Activated T-helper 17 cell treated with anti-CD3 and anti-CD28 coated beads, Interleukin-2, amount 50 U/mL, for 72 hours (primary cell): Measurements from ENCODE around the gene DONSON. TPM values are rescaled to one million over a fixed set of nuclear protein-coding genes. Genes with fewer than 3 reads are reported as not detected.
"Not testable (repeated sequence)": the region's sequence is repeated elsewhere in the genome, so short reads cannot be mapped to it uniquely, and the experiment has no call there.

Experiments
- ATAC-seq: fragments of 150-1000 bp; cut with Tn5 transposase; replicated peaks from 2 replicates; pipeline ENCODE4 v1.10.0; 2021; ENCODE audit warnings: mild to moderate bottlenecking, moderate library complexity
- H3K27ac Mint-ChIP-seq: one replicate; pipeline ENCODE4 v1.8.0; 2022; ENCODE audit warnings: mixed read lengths
- H3K27me3 Mint-ChIP-seq: one replicate; pipeline ENCODE4 v1.8.0; 2022; ENCODE audit warnings: mixed read lengths
- H3K36me3 Mint-ChIP-seq: one replicate; pipeline ENCODE4 v1.8.0; 2022; ENCODE audit warnings: low read depth, mild to moderate bottlenecking, mixed read lengths
- H3K4me1 Mint-ChIP-seq: one replicate; pipeline ENCODE4 v1.8.0; 2022; ENCODE audit warnings: mixed read lengths
- H3K4me3 Mint-ChIP-seq: one replicate; pipeline ENCODE4 v1.8.0; 2022; ENCODE audit warnings: mild to moderate bottlenecking, mixed read lengths
- H3K9me3 Mint-ChIP-seq: one replicate; pipeline ENCODE4 v1.8.0; 2022; ENCODE audit warnings: mixed read lengths
- total RNA-seq, 2 donors: library from RNA; stranded (reverse); gene quantifications; one replicate each; pipeline ENCODE4 v1.2.3, GENCODE V29; 2022

DONSON gene
- total RNA-seq, 2 donors from 2014 or later, result 39.8 to 43.0 TPM

GRCh38 chr21:33578214-33578613 is 10.3 kb downstream of the DONSON start:
- no peaks in the 10 kb centered on the region for H3K27me3 Mint-ChIP-seq
- H3K9me3 Mint-ChIP-seq, result no peaks in the 10 kb centered on the region
- peaks cover 5% of the 10 kb centered on the region for H3K4me1 Mint-ChIP-seq
- H3K4me3 Mint-ChIP-seq, result no peak overlapping the region
- ATAC-seq, result no peak
- no peak overlapping the region for H3K27ac Mint-ChIP-seq
- peaks cover 95% of the 10 kb centered on the region for H3K36me3 Mint-ChIP-seq

DNA sequence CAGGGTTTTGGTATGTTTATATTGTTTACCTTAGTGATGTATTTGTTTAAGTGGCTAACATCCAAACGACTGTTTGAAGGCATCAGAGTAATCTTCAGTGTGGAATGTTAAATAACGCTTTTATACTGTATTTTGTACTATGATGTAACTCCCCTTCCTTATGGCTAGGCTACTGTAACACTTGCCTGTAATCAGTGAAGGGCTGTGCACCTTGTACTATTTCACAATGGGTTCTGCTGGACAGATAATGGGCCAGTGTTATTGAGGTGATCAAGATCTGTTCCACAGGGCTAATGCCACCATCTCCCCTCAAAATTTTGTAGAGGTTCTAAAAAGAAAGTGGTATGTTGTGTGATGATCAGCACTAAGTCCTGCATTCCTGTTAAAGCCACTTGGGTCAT is 11.7 kb downstream of the DONSON start:
- peak overlapping the region; percentile 22 for H3K27ac Mint-ChIP-seq

GRCh38 chr21:33572350-33572749 is 16.1 kb downstream of the DONSON start:
- Mint-ChIP-seq H3K4me3 (no peak overlapping the region), H3K27ac (peak overlapping the region; percentile 33), H3K9me3 (no peaks in the 10 kb centered on the region), H3K4me1 (peaks cover 6% of the 10 kb centered on the region), H3K27me3 (no peaks in the 10 kb centered on the region), H3K36me3 (peaks cover 95% of the 10 kb centered on the region)
- ATAC-seq, result peak; percentile 16

More for the DNA sequence above, 11.7 kb downstream of the DONSON start:
- H3K27me3 Mint-ChIP-seq, H3K4me1 Mint-ChIP-seq, ATAC-seq, H3K9me3 Mint-ChIP-seq, H3K4me3 Mint-ChIP-seq: not testable (repeated sequence)
- H3K36me3 Mint-ChIP-seq, result peaks cover 98% of the 10 kb centered on the region

GRCh38 chr21:33569991-33570390 is 18.5 kb downstream of the DONSON start:
- Mint-ChIP-seq H3K4me3 (no peak overlapping the region), H3K27ac (peak overlapping the region; percentile 51), H3K9me3 (no peaks in the 10 kb centered on the region), H3K4me1 (peaks cover 6% of the 10 kb centered on the region), H3K27me3 (no peaks in the 10 kb centered on the region), H3K36me3 (peaks cover 90% of the 10 kb centered on the region)
- no peak for ATAC-seq

DNA sequence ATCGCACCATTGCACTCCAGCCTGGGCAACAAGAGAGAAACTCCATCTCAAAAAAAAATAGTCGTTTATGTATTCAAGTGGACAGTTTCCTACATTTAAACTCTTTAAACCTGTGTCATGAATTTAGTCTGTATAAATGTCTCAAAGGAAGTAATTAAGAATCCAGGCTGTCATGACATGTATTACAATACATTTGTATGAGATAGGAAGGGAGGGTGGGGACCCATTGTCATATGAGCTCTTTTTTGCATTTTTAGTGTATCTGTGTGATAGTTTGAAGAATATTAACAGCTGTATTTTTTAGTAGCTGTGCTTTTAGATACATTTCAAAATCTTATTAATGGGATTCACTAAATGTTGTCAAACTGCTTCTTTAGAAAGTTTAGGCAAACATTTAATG is 20.0 kb downstream of the DONSON start:
- peak overlapping the region; percentile 22 for H3K27ac Mint-ChIP-seq
- H3K4me3 Mint-ChIP-seq, result no peak overlapping the region
- ATAC-seq, result no peak
- H3K4me1 Mint-ChIP-seq, result peaks cover 6% of the 10 kb centered on the region
- no peaks in the 10 kb centered on the region for H3K27me3 Mint-ChIP-seq
- peaks cover 90% of the 10 kb centered on the region for H3K36me3 Mint-ChIP-seq
- H3K9me3 Mint-ChIP-seq, result no peaks in the 10 kb centered on the region

DNA sequence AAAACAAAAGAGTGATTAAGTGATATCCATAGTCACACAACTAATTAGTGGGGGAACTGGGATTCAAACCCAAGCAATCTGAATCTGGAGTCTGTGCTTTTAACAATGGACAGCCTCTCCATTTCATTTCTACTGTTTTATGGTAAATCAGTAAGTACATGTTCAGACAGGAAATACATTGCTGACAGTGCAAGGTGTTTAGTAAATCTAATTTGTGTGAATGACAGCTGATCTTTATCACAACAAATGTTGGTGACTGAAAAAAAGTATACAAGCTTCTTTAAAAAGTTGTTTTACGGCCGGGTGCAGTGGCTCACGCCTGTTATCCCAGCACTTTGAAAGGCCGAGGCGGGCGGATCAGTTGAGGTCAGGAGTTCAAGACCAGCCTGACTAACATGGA is 20.6 kb downstream of the DONSON start:
- Mint-ChIP-seq H3K4me1 (peaks cover 6% of the 10 kb centered on the region), H3K4me3 (no peak overlapping the region), H3K27ac (peak overlapping the region; percentile 22), H3K9me3 (no peaks in the 10 kb centered on the region), H3K36me3 (peaks cover 90% of the 10 kb centered on the region), H3K27me3 (no peaks in the 10 kb centered on the region)
- ATAC-seq, result no peak

GRCh38 chr21:33566514-33566913 is 22.0 kb downstream of the DONSON start:
- H3K9me3 Mint-ChIP-seq, result no peaks in the 10 kb centered on the region
- peak; percentile 94 for ATAC-seq
- no peaks in the 10 kb centered on the region for H3K27me3 Mint-ChIP-seq
- peaks cover 7% of the 10 kb centered on the region for H3K4me1 Mint-ChIP-seq
- H3K4me3 Mint-ChIP-seq, result no peak overlapping the region
- peak overlapping the region; percentile 41 for H3K27ac Mint-ChIP-seq
- H3K36me3 Mint-ChIP-seq, result peaks cover 88% of the 10 kb centered on the region

DNA sequence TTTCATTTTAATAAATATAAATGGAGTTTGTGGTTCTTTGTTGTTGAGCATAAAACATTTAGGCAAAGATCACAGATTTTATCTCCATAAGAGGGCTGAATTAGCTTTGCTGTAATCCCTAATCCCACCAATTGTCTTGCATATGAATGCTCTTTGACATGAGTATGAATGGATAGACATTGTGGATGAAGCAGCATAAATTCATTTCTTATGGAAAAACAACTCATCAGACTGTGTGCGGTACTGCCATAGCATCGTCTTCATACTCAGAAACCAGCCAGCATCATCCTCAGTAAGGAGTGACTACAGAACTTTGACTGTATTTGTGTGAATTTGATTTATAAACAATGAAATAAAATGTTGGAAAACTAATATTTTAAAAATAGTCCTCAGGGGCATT is 26.1 kb downstream of the DONSON start:
- Mint-ChIP-seq H3K4me1 (peaks cover 15% of the 10 kb centered on the region), H3K36me3 (peaks cover 93% of the 10 kb centered on the region), H3K4me3 (no peak overlapping the region), H3K27me3 (no peaks in the 10 kb centered on the region), H3K27ac (no peak overlapping the region), H3K9me3 (no peaks in the 10 kb centered on the region)
- no peak for ATAC-seq

DNA sequence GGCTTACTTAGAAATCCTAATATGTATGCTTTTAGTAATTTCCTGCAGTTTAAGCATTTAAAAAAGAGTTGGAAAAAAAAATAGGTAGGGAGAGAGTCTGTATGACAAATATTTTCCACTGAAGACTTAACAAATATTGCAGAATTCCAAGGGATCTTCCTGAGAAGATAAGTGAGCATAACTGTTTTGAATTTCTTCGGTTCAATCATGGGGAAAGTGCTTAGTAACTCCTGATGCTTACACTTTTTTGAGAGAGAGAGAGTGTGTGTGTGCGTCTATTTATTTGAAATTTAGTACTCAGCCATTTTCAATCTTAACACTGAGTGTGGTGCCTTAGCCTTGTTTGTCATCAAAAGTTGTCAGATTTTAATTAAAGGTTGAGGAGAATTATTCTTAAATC is 27.1 kb downstream of the DONSON start:
- no peak for ATAC-seq
- Mint-ChIP-seq H3K36me3 (peaks cover 93% of the 10 kb centered on the region), H3K9me3 (no peaks in the 10 kb centered on the region), H3K4me3 (no peak overlapping the region), H3K27me3 (no peaks in the 10 kb centered on the region), H3K4me1 (peaks cover 24% of the 10 kb centered on the region), H3K27ac (peak overlapping the region; percentile 56)

- no peak for ATAC-seq
- H3K4me1 Mint-ChIP-seq, result peaks cover 28% of the 10 kb centered on the region
- peaks cover 94% of the 10 kb centered on the region for H3K36me3 Mint-ChIP-seq
- no peaks in the 10 kb centered on the region for H3K9me3 Mint-ChIP-seq
- no peaks in the 10 kb centered on the region for H3K27me3 Mint-ChIP-seq
- no peak overlapping the region for H3K4me3 Mint-ChIP-seq
- peak overlapping the region; percentile 56 for H3K27ac Mint-ChIP-seq
Measured at GRCh38 chr21:33560965-33561364, 27.5 kb downstream of the DONSON start.

- Mint-ChIP-seq H3K27me3 (no peaks in the 10 kb centered on the region), H3K4me3 (no peak overlapping the region), H3K36me3 (peaks cover 98% of the 10 kb centered on the region), H3K27ac (peak overlapping the region; percentile 56), H3K9me3 (no peaks in the 10 kb centered on the region), H3K4me1 (peaks cover 36% of the 10 kb centered on the region)
- ATAC-seq, result no peak
Measured at GRCh38 chr21:33559813-33560212, 28.7 kb downstream of the DONSON start.

DNA sequence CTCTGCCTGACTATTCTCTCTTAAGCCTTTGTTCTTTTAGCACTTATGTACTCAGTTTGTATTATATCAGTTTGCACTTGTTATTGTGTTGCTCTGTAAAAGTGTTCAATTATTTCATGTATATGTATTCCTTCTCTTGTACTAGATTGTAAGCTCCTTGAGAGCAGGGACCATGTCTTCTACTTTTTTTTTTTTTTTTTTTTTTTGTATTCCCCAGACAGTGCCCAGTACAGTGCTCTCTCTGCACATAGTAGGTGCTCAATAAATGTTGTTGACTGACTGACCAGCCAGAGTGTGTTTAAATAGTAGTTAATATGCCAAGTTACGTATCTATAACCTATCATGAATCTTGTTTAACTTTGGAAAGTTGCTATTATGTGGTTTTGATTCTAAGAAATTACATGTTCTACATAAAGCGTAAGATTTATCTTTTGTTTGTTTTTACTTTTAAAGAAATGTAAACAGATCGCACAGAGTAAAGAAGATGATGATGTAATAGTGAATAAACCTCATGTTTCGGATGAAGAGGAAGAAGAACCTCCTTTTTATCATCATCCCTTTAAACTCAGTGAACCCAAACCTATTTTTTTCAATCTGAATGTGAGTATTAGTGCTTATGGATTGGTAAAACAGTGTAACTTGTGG is 29.6 kb downstream of the DONSON start:
- ATAC-seq, result no peak
- Mint-ChIP-seq H3K4me1 (peaks cover 43% of the 10 kb centered on the region), H3K27me3 (no peaks in the 10 kb centered on the region), H3K27ac (peak overlapping the region; percentile 57), H3K9me3 (no peaks in the 10 kb centered on the region), H3K36me3 (peaks cover 98% of the 10 kb centered on the region), H3K4me3 (no peak overlapping the region)

DNA sequence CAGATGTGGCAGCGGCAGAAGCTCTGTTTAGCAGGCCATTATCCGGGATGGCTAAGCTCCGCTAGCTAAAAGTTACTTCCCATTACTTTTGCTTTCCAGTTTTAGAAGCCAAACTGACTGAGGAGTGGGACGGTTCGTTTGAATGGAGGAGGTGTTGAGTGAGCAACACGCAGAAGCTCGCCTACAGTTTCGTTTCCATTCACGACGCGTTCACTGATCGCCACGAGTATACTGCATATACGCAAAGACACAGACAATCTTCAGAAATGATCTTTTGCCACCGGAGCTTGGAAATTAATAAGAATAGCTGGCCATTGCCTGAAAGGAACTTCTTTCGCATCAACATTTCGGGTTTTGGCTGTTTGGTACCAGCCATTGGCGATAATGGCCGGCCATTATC is 31.0 kb downstream of the DONSON start:
- no peaks in the 10 kb centered on the region for H3K9me3 Mint-ChIP-seq
- ATAC-seq, result no peak
- H3K27me3 Mint-ChIP-seq, result no peaks in the 10 kb centered on the region
- no peak overlapping the region for H3K27ac Mint-ChIP-seq
- peaks cover 46% of the 10 kb centered on the region for H3K4me1 Mint-ChIP-seq
- H3K4me3 Mint-ChIP-seq, result no peak overlapping the region
- peaks cover 98% of the 10 kb centered on the region for H3K36me3 Mint-ChIP-seq

DNA sequence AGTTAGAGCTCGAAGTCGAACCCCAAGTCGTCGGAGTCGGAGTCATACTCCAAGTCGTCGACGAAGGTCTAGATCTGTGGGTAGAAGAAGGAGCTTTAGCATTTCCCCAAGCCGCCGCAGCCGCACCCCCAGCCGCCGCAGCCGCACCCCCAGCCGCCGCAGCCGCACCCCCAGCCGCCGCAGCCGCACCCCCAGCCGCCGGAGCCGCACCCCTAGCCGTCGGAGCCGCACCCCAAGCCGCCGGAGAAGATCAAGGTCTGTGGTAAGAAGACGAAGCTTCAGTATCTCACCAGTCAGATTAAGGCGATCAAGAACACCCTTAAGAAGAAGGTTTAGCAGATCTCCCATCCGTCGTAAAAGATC is 33.5 kb downstream of the DONSON start:
- Mint-ChIP-seq H3K27ac (peak overlapping the region; percentile 84), H3K4me3 (peak overlapping the region; percentile 62), H3K9me3 (no peaks in the 10 kb centered on the region), H3K4me1 (peaks cover 42% of the 10 kb centered on the region), H3K36me3 (peaks cover 96% of the 10 kb centered on the region), H3K27me3 (no peaks in the 10 kb centered on the region)
- no peak for ATAC-seq

DNA sequence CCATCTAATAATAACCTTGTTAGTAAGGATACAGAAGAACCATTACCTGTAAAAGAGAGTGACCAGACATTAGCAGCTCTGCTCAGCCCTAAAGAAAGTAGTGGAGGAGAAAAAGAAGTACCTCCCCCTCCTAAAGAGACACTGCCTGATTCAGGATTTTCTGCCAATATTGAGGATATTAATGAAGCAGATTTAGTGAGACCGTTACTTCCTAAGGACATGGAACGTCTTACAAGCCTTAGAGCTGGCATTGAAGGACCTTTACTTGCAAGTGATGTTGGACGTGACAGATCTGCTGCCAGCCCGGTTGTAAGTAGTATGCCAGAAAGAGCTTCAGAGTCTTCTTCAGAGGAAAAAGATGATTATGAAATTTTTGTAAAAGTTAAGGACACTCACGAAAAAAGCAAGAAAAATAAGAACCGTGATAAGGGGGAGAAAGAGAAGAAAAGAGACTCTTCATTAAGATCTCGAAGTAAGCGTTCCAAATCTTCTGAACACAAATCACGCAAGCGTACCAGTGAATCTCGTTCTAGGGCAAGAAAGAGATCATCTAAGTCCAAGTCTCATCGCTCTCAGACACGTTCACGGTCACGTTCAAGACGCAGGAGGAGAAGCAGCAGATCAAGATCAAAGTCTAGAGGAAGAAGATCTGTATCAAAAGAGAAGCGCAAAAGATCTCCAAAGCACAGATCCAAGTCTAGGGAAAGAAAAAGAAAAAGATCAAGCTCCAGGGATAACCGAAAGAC is 34.1 kb downstream of the DONSON start:
- H3K4me1 Mint-ChIP-seq, result peaks cover 42% of the 10 kb centered on the region
- H3K27ac Mint-ChIP-seq, result peak overlapping the region; percentile 84
- H3K36me3 Mint-ChIP-seq, result peaks cover 96% of the 10 kb centered on the region
- H3K9me3 Mint-ChIP-seq, result no peaks in the 10 kb centered on the region
- peak overlapping the region; percentile 62 for H3K4me3 Mint-ChIP-seq
- no peak for ATAC-seq
- no peaks in the 10 kb centered on the region for H3K27me3 Mint-ChIP-seq
